Activated T-cell treated with anti-CD3 and anti-CD28 coated beads, Interleukin-2, amount 50 U/mL, for 48 hours (primary cell): ENCODE measurements around the gene OLFML2A.

Experiments used
- DNase-seq, 2 experiments: peaks; one replicate each; pipeline ENCODE4 v3.0.0-alpha.2; 2020

OLFML2A gene

DNA sequence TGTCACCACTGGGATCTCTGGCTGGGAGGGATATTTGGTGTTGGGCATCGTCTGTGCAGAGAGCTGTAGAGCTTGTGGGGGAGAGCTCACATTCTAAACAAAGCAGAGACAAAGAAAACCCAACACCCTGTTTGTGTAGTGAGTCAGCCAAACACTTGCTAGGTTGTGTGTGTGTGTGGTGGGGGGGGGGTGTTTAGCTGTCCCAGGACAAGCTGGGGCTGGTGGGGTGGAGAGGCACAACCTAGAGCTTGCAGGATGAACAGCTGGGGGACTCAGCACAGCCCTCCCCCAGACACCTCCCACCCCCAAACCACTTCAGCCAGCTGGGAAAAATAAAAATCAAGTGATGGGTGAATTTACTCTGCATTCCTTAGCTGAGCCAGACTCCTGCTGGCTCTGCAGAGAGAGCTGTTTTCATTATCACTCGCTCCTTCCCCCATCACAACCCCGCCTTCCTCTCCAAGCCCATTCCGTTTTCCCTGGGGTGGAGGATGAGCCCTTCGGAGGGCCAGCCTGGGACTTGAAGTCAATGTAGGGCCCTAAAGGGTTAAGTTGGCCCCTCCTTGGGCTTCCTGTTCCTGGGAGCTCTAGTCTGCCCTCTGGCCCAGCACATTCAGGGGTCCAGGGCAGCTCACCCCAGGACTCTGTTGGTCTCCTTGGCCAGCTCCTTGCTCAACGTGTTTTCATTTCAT lies 2.6 kb downstream of the OLFML2A start:
- DNase-seq = peak; percentile 7 to 14

- DNase-seq = peak; percentile 14
These were observed 3.3 kb downstream of the OLFML2A start for GRCh38 chr9:124780060-124780756.

DNA sequence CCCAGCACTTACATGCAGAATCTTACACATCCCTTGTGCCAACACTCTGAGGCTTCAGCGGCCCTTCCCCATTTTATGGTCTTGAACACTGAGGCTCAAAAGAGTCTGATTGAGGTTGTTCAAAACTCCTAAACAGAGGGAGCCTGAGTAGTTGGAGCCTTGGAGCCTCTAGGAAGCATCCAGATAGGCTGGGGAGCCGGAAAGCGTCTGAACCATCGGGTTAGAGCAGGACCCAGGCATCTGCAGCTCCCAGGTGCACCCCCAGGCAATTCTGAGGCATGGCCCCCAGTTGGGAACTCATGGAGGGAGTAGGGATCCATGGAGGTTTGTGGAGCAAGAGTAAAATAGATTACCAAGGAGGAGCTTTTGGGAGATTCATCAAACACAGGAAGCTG lies 3.8 kb downstream of the OLFML2A start:
- peak in 1 of 2 experiments; percentile 10 for DNase-seq

GRCh38 chr9:124781967-124782660 lies 5.2 kb downstream of the OLFML2A start:
- DNase-seq = peak; percentile 7 to 10

DNA sequence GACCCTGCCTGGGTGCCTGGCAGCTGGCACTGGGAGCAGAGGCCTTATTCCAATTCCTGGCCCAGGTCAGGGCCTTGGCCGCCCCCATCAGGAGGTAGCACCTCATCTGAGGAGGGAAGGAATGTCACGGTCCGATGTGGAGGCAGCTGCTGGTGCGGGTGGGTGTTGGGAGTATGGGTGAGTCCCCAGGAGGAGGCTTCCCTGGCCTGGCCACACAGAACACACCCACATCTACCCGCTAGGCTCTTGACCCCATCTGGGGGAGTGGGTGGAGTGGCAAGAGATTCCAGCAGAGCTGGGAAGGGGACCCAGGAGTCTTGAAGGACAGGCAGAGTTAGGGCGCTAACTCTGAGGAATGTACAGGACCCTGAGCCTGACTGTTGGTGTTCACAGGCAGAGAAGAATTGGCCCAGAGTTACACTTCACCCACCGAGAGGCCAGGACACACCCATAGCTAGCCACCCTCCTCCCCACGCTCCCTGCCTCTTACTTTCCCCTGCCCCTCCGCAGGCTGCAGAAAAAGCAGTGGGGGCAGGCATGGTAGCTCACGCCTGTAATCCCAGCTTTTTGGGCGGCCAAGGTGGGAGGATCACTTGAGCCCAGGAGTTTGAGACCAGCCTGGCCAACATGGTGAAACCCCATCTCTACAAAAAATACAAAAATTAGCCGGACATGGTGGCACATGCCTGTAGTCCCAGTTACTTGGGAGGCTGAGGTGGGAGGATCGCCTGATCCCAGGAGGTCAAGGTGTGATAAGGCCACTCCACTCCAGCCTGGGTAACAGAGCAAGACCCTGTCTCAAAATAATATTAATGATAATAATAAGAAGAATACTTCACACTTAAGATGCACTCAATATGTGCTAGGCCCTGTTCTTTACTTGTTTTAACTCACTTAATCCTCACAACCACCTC lies 6.0 kb downstream of the OLFML2A start:
- DNase-seq = peak; percentile 7 to 9

DNA sequence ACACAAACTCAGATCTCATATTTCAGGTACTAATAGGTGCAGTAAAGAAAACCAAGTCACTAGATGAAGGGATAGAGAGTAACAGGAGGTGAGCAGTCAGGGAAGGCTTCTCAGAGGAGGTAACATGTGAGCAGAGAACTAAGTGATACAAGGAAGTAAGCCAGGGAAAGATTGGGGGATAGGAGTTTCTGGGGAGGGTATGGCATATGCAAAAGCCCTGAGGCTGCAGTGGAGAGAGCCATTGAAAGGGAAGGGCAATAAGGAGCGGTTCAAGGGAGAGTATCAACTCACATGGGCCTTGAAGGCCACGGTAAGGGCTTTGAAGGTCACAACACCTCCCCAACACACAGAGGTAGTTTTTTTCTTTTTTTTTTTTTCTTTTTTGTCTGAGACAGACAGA lies 6.9 kb downstream of the OLFML2A start:
- no peak for DNase-seq

DNA sequence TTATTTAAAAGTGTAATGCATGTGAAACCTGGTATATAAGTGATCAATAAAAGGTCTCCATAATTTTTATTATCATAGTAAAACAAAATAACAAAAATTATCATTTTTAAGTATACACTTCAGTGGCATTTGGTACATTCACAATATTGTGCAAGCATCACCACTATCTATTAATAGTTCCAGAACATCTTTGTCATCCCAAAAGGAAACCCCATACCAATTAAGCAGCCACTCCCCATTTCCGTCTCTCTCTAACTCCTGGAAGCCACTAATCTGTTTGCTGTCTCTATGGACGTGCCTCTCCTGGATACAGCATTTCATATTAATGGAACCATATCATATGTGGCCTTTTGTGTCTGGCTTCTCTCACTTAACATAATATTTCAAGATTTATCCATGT lies 7.6 kb downstream of the OLFML2A start:
- DNase-seq = no peak

DNA sequence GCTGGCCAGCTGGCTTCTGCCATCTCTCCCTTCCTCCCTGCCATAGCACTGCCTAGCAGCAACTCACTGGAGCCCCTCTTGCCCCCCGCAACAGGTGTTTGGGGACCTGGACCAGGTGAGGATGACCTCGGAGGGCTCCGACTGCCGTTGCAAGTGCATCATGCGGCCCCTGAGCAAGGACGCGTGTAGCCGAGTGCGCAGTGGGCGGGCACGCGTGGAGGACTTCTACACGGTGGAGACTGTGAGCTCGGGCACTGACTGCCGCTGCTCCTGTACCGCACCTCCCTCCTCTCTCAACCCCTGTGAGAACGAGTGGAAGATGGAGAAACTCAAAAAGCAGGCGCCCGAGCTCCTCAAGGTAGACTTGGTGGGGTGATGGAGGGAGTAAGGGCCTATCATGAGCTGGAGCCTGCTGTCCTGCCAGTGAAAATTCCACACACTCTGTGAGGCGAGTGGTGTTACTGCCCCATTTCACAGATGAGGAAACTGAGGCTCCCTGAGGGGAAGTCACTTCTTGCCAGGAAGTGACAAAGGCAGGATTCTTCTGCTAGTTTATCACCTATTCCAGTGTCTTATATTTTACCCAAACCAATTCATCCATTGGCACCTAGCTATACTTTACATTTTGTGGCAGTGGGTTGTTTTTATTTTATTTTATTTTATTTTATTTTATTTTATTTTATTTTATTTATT lies 10.1 kb downstream of the OLFML2A start:
- no peak for DNase-seq

- no peak for DNase-seq
These were observed 11.7 kb downstream of the OLFML2A start for GRCh38 chr9:124788542-124789217.

GRCh38 chr9:124789531-124789930 lies 12.6 kb downstream of the OLFML2A start:
- DNase-seq = no peak

- DNase-seq = no peak
These were observed 13.4 kb downstream of the OLFML2A start for GRCh38 chr9:124790301-124790700.

DNA sequence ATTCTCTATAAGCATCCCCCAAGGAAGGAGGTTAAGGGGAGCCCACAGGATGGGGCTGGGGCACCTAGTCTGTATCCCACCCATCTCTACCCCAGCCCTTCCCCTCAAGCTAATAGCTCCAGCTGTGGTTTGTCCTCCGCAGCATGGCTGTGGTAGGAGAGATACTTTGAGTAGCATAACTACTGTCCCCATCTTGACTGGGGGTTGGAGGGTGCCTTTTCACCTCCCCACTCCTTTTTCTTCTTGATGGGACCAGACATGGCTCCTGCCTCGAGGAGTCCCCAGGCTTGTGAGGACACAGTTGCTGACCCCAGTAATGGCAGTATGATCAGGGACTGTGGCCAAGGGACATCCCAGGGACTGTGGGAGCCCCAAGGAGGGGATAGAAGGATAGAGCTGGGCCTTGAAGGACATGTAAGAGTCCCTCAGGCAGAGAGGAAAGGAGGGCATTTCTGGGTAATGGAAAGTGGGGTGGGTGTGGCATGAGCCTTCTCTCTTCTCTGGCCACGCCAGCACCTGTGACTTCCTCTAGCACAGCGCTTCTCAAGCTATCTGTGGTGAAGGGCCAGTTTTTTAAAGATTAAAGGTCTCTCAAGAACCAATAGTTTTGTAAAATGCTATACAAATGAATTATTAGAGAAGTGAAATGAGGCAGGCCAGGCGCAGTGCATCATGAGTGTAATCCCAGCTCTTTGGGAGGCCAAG lies 14.0 kb downstream of the OLFML2A start:
- no peak for DNase-seq

DNA sequence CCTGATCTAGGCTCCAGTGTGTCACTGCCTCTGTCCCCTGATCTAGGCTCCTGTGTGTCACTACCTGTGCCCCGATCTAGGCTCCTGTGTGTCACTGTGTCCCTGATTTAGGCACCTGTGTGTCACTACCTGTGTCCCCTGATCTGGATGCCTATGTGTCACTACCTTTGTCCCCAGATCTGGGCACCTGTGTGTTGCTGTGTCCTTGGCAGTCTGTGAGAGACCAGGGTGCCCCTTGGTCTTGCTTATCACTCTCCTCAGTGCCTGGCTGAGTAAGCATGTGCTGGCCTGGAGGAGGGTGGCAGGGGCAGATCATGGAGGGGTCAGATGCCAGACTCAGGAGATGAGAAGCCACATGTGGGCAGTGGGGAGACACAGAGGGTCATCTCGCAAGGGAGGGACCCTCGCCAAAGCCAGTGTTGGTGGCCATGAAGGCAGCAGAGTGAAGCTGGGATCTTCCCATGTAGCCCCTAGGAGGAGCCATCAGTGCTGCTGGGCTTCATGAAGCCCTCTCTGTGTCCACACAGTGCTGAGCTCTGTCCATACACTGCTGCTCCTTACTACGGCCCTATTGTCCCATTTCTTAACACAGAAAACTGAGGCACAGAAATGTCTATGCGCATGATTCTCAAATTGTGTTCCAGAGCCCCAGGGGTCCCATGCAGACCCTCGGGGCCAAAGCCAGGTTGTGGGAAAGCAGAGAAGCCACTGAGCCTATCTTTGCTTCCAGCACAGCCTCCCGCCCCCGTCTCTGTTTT lies 15.5 kb downstream of the OLFML2A start:
- no peak for DNase-seq

DNA sequence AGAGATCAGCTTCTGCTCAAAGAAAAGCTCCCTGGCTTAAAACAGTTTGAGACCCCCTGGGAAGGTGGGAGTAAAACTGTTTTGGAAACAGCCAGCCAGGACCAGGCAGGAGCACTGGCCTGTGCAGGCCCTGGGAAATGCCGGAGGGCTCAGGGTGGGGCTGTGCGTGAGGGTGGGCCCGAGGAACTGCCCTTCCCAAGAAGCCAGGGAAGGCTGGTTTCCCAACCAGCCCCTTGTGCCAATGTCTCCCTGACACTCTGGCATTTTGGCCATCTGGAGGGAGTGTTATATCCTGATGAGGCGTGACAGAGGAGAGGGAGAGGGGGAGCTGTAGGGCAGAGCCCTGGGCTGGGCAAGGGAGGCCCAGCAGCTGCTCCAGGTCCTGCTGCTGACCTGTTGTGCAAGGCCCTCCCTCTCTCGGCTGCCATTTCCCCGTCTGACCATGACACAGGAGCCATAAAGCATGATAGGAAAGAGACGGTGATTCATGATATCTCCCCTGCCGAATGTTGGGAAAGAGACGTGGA lies 16.1 kb downstream of the OLFML2A start:
- no peak for DNase-seq

GRCh38 chr9:124794902-124795491 lies 18.1 kb downstream of the OLFML2A start:
- no peak for DNase-seq

- no peak for DNase-seq
These were observed 19.0 kb downstream of the OLFML2A start for GRCh38 chr9:124795881-124796431.

GRCh38 chr9:124797343-124798103 lies 20.6 kb downstream of the OLFML2A start:
- DNase-seq = no peak

GRCh38 chr9:124799274-124800006 lies 22.5 kb downstream of the OLFML2A start:
- DNase-seq = no peak
